Stimulated activated CD4-positive, alpha-beta T cell treated with anti-CD3 and anti-CD28 coated beads, Interleukin-12 subunit alpha, Interleukin-12 subunit beta, amount 100 ng/mL, for 48 hours (primary cell): ENCODE measurements around the gene METTL15.
"Not testable (repeated sequence)": the region's sequence is repeated elsewhere in the genome, so short reads cannot be mapped to it uniquely, and the experiment has no call there.

ENCODE experiments used
- DNase-seq, 3 donors: peaks; one replicate each; pipeline ENCODE4 v3.0.0-alpha.2; 2020; ENCODE audit warnings: low read depth in 2 of 3, low spot score in 1 of 3

Gene METTL15

DNA sequence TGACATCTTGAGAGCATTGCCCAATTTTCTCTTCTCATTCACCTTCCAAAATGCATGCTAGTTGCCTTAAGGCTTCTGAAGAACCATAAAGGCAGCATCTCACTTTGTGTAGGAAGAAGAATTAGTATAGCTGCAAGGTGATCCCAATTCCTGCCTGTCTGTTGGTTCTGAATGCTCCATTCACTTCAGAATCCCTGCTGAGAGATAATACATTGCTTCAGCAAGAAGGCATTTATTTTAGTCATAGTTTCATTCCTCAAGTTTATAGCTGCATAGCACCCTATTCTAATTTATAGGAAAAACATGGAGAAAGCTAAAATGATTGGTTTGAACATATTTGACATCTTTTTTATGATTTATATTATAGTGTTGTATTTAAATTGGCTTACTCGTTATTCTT lies 181.3 kb downstream of the METTL15 start:
- no peak for DNase-seq

DNA sequence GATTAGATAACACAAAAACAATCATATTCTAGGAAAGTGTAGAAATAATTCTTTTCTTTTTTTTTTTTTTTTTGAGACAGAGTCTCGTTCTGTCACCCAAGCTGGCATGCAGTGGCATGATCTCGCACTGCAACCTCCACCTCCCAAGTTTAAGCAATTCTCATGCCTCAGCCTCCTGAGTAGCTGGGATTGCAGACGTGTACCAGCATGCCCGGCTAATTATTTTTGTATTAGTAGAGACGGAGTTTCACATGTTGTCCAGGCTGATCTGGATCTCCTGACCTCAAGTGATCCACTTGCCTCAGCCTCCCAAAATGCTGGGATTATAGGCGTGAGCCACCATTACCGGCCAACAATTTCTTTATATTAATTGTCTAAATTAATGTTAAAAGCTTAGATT lies 182.8 kb downstream of the METTL15 start:
- DNase-seq = not testable (repeated sequence)

DNA sequence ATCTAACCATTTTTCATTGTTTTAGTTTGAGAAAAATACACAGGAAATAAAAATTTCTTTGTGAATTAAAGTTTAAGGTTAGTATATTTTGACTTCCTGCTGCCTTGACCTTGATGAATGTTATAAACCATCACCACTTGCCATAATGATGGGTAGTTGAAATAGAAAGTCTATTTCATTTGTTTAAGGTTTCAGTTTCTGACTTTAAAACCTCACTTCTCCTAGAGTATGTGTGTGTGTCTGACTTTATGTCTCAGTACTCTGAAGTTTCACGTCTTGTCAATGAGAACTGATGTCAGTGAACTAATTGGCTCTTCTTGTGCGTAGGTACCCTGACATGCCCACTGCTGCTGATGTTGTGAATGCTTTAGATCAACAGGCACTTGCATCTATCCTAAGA lies 188.2 kb downstream of the METTL15 start:
- DNase-seq = no peak

DNA sequence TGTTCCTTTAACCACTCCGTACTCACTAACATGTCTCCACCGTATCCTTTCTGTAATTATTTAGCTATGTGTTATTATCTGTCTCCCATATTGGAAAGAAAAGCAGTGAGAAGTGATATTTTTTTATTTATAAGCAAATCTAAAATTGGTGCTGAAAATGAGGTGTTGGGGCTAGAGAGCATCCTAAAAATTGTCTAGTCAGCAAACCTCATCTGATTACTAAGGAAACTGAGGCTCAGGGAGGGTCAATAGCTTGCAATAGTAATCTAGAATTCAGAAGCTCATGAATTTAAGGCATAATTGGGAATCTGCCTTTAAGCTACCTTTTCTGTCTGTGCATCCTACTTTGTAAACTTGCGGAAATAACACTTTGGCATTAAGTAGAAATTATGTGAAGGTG lies 190.0 kb downstream of the METTL15 start:
- no peak for DNase-seq

DNA sequence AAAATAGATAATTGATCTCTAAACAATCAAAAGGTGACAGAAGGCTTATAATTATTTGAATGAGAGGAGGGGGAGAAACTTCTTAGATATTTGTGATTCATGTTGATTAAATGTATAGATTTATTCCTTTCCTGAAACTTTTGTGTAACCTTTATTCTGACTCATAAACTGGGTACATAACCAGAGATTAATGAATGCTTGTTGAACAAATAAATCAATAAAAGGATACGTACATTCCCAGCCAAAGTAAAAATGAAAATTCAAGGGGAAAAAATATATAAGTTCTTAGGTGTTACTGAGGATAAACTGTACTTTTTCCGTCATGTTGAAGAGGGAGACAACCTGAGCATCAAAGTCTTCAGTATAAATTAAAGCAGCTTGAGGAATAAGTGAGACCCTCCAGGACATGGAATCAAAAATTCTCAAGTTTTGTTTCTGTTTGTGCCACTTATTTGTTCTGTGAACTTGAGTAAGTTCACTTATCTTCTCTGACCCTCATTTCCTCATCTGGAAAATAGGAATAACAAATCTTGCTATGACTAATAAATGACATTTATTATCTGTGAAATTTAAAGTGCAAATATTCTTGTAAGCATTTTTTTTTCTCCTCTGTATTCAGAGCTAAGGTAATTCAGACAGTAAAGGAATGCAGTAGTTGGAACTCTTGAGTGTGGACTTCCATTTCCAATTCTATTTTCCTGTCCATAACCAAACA lies 195.4 kb downstream of the METTL15 start:
- no peak for DNase-seq

DNA sequence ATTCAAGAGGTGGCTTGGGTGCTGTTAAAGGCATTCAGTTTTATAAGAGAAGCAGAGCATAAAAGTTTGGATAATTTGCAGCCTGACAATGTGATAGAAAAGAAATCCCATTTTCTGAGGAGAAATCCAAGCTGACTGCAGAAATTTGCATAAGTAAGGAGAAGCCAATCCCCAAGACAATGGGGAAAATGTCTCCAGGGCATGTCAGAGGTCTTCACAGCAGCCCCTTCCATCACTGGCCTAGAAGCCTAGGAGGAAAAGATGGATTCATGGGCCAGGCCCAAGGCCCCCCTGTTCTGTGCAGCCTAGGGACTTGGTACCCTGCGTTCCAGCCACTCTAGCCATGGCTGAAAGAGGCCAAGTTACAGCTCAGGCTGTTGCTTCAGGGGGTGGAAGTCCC lies 207.3 kb downstream of the METTL15 start:
- no peak for DNase-seq

DNA sequence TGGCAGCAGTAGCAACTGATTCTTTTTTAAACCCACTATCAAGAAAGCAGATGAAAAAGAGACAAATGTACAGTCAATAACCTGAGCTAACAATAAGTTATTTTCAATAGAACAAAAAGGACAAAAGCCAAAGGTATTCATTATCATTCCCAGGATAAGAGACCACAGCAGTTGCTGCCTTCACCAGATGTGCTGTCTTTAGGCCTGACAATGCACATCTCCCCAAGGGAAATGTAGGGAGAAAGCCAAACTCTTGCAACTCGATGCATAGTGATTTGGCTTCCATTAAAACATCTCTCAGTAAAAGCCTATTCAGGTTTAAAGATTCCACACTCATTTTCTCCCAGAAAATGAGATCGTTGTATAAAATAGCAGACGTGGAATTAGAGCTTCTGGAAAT lies 210.7 kb downstream of the METTL15 start:
- DNase-seq = no peak

DNA sequence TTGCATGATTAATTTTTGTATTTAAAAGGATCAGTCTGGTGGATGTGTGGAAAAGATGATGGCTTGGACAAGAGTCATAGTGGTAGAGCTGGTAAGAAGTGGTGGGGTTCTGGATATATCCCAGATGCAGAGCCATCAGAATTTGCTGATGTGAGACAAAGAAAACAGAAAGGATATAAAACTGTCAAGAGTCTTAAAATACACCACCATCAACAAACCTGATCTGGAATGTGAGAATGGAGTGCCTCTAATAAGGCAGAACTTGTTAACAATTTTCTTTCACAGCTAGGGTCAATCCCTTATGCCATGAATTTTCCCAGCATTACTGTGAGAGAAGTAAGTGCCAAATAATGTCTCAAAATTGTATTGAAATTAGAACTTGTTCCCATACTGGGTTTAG lies 215.4 kb downstream of the METTL15 start:
- DNase-seq = no peak

DNA sequence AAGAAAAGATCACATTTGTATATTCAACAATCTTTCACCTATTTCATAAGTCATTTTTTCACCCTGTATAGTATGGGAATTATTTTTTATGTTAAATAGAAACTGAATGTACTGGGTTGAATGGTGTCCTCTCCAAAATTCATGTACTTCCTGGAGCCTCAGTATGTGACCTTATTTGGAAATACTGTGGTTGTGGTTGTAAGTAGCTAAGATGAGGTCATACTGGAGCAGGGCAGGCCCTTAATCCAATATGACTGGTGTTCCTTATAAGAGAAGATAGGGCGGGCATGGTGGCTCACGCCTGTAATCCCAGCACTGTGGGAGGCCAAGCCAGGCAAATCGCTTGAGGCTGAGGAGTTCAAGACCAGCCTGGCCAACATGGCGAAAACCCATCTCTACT lies 224.2 kb downstream of the METTL15 start:
- not testable (repeated sequence) for DNase-seq

DNA sequence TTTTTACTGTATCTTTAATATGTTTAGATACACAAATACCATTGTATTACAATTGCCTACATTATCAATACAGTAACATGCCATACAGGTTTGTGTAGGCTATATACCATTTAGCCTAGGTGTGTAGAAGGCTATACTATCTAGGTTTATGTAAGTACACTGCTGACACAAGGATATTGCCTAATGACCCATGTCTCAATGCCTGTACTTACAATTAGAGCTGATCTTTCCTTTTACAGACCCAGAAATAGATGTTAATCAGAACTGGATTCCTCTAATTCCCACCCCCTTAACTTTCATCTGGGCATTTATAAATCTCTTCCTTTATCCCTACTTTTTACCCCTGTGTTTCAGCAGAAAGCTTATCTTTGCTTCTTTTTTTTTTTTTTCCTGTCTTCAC lies 229.5 kb downstream of the METTL15 start:
- no peak for DNase-seq

DNA sequence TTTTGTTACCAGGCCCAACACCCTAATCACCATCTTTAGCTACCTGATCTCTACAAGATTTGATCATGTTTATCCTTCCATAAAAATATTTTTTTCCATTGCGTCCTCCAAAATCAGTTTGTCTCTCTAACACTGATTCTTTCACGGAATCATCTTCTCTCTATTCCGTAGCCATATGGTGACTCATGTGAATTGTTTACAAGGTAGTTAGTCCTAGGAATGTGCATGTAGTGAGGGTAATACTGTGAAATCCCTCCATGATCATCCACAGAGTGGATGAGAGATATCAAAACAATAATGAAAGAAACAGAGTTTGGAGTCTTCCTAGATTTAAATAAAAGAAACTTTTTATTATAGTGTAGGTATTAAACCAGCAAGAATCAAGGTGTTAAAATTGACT lies 230.2 kb downstream of the METTL15 start:
- DNase-seq = no peak

DNA sequence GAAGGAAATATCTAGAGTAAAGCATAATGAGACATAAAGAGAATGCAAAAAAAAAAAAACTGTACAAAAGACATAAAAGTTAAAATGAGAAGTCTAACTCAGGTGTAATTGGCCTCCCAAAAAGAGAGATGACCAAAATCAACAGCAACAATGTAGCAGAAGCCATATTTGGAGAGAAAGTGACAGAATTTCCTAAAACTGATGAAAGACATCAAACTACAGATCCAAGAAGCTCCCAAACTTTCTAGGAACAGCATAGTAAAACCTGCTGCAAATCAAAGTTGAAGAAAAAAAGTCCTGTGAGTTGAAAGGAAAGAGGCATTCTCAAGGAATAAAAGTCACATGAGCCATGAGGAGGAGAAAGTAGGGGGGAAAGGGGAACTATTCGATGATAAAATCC lies 231.3 kb downstream of the METTL15 start:
- DNase-seq = no peak

DNA sequence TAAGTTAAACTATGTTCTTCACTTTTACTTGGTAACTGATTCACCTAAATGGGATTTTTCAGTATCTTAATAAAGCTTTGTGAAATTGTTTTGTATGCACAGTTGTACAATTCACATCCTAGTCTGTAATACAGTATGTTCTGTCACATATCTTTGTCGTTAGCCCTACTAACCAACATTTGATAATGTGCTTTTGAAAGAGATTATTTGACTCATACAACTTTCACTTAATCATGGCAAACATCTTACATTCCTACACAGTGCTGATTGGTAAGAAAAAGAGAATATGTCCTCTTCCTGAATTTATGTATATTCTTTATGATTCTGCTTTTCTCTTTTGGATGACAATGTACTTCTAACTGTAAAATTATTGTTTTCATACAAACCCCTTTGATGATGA lies 234.5 kb downstream of the METTL15 start:
- DNase-seq = no peak

DNA sequence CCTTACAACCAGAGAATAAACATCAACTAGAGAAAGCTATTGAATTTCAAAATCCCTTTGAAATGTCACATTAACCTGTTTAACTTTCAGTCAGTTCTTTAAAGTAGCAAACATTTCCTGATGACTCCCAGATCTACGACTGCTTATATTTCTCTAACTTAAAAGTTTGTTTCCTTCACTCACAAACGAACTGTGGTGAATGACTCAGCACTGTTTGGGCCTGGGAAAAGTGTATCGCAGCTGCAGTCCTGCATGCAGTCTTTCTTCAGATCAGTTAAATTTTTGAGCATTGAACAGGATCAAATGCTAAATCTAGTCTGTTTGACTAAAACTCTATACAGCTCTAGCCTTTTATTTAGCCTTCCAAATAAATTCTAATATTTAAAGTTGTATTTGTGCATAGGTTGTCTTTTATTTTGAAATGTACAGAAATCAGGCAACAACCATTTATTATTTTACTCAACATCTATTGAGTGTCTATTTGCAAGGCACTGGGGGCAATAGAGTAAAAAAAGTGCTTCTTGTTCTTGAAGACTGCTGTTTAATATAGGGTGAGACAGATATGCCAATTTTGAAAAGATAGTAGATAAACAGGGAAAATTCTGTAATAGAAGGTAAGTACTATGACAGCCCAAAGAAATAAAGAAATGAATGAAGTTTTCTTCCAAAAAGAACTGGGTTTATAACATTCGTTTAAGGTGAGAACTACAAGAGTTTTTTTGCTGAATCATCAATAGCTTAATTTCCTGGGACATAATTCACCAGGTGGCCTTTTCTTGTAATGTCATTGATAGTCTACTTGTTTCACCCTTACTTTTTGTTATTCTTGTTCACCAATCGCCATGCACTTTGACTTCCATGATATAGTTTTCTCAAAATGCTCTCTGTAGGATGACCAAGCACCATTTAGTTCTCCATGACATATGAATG lies 235.4 kb downstream of the METTL15 start:
- no peak for DNase-seq

DNA sequence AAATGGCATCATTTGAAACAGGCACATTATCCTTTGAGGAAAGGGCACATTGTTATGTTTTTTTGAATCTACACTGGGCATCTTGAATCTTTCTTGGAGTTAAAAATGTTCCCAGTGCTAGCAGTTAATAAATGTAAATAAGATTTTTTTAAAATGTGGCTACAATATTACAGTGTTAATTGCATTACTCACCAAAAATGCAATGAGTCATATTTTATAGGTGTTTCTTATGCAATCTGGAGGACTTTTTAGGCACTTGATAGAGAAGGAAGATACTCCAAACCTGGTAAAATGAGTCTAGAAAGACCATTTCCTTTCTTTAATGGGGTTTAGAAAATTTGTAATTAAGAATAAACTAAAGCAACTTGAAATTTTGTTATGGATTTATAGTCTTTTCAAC lies 238.0 kb downstream of the METTL15 start:
- no peak for DNase-seq

DNA sequence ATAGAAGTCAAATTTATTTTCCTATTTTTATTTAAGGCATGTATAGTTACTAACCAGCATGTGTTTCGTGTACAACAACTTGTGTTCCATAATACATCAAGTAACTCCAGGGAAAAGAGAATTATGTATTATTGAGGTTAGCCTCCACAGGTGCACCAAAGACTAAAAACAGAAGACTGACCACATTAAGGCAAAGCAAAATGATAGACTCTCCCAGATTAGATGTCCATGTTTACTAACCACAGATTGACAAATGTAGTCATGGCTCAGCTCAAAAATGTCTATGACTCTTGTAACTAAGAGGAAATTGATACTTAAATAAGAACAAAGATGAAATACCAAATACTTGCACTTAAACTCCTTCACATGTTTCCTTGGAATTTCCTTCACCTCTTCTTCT lies 238.5 kb downstream of the METTL15 start:
- DNase-seq = no peak

DNA sequence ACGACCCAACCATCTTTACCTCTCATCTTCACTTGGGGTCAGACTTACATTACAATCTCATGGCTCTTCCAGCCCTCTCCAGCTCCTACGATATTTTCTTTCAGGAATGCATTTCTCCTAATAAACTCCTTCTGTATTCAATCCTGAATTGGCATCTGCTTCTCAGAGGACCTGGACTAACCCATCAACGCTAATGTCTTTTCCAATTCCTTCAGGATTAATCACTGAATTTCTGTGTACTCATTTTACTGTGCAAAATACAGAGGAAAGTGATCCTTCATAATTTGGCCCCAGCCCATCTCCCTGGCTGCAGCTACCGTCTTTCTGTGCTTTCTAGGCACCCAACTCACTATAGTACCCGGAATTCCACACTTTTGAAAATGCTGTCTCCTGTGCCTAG lies 239.2 kb downstream of the METTL15 start:
- DNase-seq = no peak

DNA sequence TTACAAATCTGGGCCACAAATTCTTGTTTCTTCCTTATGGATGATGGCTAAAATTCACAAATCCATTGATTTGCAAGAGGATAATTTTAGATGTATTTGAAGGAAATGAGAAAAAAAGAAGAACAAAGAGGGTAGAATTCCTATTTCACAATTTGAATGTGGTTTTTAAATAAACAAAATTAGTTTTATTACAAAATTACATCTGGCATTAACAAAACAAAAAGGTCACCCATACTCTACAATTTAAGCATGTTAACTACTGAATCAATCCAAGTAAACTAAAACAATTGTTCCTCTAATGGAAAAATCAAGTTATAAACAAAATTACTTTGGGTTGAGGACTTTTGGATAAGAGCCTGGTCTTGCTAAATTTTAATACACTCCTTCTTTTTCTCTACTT lies 242.0 kb downstream of the METTL15 start:
- DNase-seq = no peak

DNA sequence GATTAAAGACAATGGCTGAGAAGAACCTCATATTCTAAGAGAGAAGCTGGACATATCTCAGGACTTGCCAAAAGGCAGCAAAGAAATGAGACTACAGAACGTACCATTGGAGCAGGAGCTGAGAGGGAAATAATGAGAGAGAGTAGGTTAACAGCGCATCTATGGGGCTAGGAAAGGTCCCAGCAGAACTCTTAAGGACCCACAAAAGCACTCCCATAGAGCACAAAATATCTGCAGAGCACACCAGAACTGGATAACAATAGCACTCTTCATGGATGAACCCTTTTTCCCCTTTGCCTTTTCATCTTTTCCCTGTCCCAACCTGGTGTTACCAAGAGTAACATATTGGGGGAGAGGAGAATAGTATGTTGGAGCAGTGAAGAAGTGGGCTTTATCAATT lies 245.8 kb downstream of the METTL15 start:
- DNase-seq = no peak

DNA sequence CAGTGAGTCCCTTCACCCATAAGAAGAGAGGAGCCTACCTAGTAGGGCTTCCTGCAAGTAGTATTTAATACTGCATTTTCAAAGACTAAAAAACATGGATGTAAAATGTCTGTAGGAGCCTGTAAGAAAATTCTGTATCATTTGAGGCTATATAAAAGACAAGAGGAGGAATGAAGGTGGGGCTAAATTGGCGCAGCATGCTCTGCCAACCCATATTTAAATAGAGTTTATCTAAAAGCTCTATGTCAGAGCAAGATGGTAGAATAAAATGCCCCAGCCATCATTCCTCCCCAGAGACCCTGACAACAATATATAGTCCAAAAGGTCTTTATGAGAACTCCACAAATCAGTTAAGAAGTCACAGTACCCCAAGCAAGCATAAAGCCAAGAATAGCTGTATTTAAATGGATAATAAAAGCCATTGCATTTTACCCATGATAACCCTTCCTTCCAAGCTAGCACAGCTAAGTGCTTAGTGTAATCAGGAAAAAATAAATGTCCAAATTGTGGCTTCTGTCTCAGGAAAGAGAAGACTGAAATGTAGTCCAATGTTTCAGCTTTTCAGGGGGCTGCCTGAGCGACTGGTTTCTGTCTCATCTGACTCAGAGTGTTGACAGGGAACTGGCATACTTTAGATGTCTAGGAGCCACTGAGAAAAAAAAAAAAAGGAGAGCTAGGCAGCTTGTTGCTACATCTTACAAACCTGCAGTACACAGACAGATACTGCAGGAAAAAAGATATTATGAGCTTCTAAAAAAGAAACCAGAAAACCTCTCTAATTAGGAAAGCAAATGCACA lies 258.6 kb downstream of the METTL15 start:
- no peak for DNase-seq

DNA sequence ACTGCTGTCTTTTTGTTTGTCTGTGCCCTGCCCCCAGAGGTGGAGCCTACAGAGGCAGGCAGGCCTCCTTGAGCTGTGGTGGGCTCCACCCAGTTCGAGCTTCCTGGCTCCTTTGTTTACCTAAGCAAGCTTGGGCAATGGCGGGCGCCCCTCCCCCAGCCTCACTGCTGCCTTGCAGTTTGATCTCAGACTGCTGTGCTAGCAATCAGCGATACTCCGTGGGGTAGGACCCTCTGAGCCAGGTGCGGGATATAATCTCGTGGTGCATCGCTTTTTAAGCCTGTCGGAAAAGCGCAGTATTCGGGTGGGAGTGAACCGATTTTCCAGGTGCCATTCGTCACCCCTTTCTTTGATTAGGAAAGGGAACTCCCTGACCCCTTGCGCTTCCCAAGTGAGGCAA lies 269.9 kb downstream of the METTL15 start:
- DNase-seq = not testable (repeated sequence)
